ENCODE data around the gene ADAMTS10. TPM values are rescaled to one million over a fixed set of nuclear protein-coding genes. Genes with fewer than 3 reads are reported as not detected.
"Not testable (repeated sequence)": the region's sequence is repeated elsewhere in the genome, so short reads cannot be mapped to it uniquely, and the experiment has no call there.

The ADAMTS10 gene
- total RNA-seq, 1 donor from 2014 or later: 19.0 TPM

DNA sequence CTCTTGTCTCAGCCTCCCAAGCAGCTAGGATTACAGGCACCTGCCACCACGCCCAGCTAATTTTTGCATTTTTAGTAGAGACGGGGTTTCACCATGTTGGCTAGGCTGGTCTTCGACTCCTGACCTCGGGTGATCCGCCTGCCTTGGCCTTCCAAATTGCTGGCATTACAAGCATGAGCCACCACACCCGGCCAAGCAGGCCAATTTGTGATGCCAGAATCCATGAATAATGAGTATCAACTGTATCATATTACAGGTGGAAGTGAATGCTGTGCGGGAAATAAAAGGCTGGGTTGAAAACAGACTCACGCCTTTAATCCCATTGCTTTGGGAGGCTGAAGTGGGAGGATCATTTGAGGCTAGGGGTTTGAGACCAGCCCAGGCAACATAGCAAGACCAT lies 16.3 kb upstream of the ADAMTS10 start:
- DNase-seq (ENCODE audit: low spot score): no peak

DNA sequence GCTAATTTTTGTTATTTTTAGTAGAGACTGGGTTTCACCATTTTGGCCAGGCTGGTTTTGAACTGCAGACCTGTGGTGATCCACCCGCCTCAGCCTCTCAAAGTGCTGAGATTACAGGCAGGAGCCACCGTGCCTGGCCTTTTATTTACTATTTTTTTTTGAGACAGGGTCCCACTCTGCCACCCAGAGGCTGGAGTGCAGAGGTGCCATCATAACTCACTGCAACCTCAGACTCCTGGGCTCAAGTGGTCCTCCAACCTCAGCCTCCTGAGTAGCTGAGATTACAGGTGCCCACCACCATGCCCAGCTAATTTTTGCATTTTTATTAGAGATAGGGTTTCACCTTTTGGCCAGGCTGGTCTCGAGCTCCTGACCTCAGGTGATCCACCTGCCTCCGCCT lies 12.4 kb upstream of the ADAMTS10 start:
- DNase-seq (ENCODE audit: low spot score): not testable (repeated sequence)

DNA sequence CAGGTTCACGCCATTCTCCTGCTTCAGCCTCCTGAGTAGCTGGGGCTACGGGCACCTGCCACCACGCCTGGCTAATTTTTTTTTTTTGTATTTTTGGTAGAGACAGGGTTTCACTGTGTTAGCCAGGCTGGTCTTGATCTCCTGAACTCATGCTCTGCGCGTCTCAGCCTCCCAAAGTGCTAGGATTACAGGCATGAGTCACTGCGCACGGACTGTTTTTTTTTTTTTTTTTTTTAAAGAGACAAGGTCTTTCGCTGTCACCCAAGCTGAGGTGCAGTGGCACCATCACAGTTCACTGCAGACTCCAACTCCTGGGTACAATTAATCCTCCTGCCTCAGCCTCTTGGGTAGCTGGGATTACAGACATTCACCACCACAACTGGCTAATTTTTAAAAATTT lies 8.2 kb upstream of the ADAMTS10 start:
- DNase-seq (ENCODE audit: low spot score): no peak

DNA sequence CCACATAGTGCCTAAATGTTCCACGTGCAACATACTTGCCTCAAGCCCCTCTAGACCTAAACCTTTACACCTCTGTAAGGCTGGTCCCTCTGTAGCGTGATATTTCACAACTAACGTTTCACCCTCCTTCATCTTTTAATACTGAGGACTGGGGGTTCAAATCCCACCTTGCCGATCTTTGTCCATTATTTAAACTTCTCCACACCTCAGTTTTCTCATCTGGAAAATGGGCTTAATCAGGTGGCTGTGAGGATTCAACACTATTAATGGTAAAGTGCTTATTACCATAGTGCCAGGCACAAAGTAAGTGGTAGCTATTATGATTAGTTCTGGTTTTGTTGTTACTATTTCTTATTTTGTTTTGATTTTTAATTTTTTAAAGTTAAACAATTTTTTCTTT lies 7.5 kb upstream of the ADAMTS10 start:
- no peak for DNase-seq (ENCODE audit: low spot score)

DNA sequence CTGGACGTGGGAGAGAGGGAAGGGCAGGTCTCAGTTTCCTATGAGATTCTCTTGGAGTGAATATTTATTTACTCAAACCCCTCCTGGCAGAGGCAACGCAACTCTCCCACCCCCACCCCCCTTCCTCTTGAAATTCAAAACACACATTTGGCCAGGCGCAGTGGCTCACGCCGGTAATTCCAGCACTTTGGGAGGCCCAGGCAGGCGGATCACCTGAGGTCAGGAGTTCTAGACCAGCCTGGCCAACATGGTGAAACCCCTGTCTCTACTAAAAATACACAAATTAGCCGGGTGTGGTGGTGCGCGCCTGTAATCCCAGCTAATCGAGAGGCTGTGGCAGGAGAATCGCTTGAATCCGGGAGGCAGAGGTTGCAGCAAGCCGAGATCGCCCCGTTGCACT lies 6.8 kb upstream of the ADAMTS10 start:
- DNase-seq (ENCODE audit: low spot score): not testable (repeated sequence)

DNA sequence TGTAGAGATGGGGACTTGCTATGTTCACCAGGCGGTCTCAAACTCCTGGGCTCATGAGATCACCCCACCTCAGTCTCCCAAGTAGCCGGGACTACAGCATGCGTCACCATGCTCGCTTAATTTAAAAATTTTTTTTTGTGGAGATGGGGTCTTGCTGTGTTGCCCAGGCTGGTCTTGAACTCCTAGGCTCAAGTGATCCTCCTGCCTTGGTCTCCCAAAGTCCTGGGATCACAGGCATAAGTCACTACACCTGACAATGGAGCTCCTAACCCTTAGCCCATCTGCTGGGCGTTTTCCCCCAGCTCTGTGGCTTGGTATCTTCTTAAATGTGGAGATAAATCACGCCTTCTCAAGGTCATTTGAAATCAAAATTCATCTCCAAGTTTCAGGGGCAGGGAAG lies 6.3 kb upstream of the ADAMTS10 start:
- DNase-seq (ENCODE audit: low spot score): no peak

DNA sequence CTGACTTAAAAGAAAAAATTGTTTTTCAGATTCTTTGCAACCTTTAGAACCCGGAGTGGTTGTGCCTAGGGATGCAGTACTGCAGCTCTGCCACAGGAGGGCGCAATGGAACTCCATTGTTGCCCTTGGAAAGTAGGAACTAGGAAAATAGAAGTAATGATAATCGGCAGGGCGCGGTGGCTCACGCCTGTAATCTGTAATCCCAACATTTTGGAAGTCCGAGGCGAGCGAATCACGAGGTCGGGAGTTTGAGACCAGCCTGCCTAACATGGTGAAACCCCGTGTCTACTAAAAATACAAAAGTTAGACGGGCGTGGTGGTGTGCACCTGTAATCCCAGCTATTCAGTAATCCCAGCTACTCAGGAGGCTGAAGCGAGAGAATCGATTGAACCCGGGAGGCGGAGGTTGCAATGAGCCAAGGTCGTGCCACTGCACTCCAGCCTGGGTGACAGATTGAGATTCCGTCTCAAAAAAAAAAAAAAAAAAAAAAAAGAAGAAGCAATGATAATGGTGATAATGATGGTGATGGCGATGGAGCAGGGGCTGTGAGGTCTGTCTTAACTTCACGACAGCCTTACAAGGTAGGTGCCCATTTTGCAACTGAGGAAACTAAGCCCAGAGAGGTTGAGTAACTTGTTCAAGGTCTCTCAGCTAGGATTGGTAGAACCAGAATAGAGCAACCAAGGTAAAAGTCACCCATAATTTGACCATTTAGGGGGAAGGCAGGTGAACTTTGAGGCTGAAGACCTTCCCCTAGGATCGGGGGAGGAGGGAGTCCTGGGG lies 5.5 kb upstream of the ADAMTS10 start:
- no peak for DNase-seq (ENCODE audit: low spot score)

DNA sequence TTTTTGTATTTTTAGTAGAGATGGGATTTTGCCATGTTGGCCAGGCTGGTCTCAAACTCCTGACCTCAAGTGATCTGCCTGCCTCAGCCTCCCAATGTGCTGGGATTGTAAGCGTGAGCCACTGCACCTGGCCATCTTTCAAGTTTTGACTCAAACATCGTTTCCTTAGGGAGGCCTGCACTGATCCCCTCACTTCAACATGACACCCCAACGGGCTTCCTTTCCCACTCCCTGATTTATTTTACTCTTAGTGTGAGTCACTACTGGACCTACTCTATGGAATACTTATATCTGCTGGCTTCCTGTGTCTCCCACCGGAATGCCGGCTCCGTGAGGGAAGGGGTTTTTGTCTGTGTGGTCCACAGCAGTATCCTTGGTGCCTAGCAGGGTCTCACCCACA lies 4.5 kb upstream of the ADAMTS10 start:
- DNase-seq (ENCODE audit: low spot score): no peak

DNA sequence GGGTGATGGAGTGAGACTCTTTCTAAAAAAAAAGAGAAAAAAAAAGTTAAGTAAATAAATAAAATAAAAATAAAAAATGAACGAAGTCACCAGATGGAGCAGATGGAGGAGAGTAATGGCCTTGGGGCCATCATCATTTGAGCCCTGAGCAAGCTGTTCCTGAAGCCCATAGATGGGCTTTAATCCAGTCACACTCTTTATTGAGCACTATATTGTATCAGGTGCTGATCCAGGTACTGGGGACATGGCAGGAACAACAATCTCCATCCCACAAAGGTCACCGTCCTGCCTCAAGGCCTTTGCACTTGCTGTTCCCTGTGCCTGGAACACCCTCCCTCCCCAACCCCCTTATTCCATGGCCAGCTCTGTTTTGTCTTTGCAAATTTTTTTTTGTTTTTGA lies 3.9 kb upstream of the ADAMTS10 start:
- DNase-seq (ENCODE audit: low spot score): no peak

DNA sequence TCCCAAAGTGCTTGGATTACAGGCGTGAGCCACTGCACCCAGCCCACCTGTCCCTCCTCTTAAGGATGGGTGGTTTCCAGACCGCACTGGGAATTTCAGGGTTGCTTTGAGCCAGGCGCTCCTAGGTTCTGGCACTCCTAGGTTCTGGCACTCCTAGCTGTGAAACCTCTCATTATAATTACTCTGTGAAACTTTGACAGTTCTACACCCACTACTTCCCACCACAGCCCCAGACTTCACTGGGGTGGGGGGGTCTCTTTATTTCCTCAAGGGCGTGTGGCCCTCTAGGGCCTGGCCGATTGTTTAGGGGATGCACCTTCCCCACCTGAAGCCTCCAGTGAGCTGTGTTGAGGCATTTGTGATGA lies 2.3 kb upstream of the ADAMTS10 start:
- no peak for DNase-seq (ENCODE audit: low spot score)

DNA sequence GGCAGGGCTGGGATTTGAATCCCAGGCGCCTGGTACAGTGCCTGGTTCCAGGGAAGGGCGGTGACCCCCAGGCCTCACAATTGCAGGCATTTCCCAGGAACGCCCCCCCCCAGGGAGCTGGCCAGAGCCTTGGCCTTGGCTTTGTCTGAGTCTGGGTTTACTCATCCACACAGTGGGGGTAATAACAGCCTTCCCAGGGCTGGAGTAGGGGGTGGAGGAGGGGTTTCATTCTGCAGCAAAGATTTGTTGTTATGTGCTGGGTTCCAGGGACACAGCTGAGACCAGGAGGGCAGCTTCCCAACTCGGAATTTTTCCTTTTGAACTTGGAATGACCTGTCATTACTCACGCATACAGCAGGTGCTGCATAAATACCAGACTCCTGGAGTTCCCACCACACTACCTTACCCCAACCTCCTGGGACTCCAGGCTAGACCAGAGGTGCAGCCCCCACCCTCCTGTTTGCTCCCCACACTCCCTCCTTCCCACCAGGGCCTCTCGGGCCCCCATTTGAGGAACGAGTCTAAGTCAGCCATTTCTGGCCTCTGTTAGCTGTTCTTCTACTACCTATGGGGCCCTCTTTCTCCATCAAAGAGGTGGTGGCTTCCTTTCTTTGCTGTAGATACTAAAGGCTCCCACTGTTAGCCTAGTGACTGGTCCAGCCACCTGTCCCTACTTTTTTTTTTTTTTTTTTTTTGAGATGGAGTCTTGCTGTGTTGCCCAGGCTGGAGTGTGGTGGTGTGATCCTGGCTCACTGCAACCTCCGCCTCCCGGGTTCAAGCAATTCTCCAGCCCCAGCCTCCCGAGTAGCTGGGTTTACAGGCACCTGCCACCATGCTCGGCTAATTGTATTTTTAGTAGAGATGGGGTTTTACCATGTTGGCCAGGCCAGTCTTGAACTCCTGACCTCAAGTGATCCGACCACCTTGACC lies 1.6 kb upstream of the ADAMTS10 start:
- DNase-seq (ENCODE audit: low spot score): no peak

DNA sequence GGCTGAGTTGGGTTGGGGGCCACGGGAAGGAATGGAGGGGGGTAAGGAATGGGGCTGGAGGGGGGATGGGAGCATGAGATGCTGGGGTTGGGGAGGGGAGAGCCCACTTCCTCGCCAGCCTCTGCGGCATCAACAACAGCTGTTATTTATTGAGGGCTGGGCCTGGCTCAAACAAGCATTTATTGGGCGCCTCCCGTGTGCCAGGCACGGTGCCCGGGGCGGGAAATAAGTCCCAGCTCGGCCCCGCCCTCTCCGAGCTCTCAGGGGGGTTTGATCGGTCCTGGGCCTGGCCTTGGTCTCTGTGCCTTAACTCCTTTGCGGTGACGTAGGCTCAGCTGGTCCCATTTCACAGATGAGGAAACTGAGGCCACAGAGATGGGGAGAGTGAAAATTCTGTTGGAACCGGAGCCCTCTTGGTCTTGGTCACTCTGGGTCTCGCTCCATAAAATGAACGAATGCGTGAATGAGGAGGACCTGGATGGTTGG lies 919 bp upstream of the ADAMTS10 start:
- DNase-seq (ENCODE audit: low spot score): no peak

DNA sequence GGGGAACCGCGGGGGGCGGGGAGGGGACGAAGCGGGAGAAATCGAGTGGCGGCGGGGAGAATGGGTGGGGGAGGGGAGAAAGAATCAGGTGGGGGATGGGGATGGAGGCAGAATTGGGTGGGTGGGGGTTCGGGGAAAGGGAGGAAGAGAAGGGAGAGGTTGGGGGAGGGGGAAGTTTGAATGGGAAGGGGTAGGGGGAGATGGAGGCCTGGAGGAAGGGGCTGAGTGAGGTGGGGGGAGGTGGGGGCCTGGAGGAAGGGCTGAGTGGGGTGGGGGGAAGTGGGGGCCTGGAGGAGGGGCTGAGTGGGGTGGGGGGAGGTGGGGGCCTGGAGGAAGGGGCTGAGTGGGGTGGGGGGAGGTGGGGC lies 403 bp upstream of the ADAMTS10 start:
- no peak for DNase-seq (ENCODE audit: low spot score)

DNA sequence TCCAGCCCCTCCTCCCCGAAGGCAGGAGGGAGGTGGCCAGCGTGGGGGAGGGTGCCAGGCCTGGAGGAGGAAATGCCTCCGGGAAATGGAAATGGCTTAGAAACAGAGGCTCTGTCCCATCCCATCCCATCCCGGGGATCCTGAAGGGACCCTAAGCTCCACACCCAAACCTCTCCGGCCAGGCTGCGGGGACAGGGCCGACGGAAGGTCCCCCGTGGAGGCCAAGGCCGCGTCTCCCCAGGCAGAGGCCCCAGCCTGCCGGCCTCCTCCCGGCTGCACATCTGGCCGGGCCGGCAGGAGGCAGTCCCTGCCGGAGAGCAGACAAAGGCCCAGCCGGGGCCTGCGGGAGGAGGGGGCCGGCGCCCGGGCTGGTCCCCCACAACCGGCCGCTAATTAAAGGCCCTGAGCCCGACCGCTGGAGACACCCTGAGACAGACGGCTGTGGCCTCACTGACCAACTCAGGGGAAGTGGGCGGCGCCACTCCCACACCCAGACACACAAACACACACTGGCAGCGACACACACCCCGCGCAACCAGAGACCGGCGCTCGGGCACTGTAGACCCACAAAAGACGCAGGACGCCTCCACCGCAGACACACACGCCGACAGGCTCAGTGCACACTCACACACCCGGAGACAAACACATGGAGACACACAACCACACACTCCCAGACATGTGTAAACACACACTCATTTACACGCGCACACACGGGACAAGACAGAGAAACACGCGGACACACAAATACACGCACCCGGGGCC lies 1.1 kb downstream of the ADAMTS10 start:
- DNase-seq (ENCODE audit: low spot score): no peak

DNA sequence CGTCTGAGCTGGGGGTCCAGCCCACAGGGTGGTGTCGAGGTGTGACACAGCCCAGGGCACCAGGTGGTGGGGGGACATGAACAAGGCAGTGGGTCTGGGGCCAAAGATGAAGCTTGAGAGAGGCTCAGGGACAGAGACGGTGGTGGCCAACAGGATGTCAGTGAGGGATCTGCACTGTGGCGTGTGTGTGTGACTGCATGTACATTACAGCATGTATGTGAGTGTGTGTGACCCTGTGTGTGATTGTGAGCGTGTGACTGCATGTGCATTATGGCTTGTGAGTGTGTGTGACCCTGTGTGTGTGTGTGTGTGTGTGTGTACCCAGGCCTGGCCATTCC lies 1.6 kb downstream of the ADAMTS10 start:
- no peak for DNase-seq (ENCODE audit: low spot score)

DNA sequence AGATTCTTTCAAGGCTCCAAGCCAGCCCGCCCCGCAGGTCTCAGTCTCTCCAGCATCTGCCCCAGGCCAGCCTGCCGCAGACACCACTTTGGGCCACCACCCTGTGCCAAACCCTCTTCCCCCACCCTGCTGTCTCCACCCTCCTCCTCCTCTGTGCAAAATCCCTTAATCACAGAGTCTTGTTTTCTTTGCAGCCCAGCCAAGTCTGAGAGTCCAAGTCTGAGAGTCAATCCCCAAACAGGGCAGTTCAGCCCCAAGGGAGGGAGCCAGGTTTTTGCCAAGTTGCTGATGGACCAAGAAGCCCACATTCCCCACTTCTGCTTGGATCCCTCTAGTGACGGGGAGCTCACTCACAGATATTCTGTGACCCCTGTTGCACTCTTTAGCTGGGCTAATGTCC lies 3.1 kb downstream of the ADAMTS10 start:
- DNase-seq (ENCODE audit: low spot score): no peak

DNA sequence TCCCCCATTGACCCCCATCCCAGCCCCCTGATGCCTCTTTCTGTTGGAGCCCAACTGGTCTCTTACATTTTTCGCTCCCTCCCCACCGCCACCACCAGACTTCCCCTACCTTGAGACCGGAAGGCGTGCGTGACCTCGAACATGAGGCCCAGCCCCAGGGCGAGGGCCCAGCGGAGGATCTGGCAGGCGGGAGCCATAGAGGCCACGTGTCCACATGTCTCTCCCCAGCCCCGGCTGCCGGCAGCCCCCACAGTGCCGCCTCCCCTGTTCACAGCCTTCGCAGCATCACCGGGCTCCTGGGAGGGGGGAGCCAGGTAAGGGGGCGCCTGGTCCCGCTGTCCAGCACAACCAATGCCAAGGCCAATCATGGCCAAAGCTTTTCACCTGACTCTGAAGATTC lies 5.0 kb downstream of the ADAMTS10 start:
- no peak for DNase-seq (ENCODE audit: low spot score)

DNA sequence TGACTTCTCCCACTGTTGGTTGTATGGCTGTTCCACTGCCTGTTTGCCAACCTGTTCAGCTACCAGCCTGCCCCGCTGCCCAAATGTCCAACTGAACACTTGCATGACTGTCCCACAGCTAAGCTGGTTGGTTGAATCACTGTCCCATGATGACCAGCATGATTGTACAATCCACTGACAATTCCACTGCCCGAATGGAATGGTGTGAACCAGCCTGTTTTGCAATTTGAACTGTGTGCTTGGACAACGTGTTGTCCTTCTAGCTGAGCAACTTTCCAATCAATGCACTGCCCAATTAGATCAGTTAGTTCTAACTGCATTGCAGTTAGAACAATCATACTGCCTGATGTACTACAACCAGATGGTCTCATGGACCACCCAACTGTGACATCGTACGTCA lies 8.7 kb downstream of the ADAMTS10 start:
- DNase-seq (ENCODE audit: low spot score): no peak

DNA sequence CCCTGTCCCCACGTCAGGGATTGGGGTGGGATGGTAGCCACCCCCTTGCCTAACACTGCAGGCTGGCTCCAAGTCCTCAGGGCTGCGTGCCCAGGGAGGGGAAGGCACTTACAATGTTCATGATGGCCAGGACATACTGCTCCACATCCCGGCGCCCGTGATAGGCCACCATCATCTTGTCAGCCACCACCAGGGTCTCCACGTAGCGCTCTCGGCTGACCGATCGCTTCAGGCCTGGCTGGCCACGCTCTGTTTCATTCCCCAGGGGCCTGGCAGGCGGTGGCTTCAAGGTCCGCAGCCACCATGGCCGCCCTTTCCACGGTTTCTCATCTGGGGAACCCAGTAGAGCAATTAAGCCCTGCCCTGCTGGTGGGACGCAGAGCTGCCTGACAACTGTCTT lies 9.7 kb downstream of the ADAMTS10 start:
- no peak for DNase-seq (ENCODE audit: low spot score)

DNA sequence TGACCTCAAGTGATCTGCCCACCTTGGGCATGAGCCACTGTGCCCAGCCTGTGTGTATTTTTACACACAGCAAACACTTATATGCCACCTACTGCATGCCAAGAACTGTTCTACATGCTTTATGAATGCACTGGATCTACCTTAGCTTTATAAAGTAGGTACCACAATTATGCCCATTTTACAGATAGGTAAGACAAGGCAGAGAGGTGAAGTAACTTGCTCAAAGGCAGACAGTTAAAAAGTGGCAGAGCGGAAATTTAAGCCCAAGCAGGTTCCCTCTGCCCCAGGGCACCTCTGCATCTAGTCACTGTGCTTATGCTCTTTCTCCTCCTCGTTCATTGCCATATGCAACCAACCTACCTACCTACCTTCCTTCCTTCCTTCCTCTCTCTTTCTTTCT lies 10.5 kb downstream of the ADAMTS10 start:
- no peak for DNase-seq (ENCODE audit: low spot score)

DNA sequence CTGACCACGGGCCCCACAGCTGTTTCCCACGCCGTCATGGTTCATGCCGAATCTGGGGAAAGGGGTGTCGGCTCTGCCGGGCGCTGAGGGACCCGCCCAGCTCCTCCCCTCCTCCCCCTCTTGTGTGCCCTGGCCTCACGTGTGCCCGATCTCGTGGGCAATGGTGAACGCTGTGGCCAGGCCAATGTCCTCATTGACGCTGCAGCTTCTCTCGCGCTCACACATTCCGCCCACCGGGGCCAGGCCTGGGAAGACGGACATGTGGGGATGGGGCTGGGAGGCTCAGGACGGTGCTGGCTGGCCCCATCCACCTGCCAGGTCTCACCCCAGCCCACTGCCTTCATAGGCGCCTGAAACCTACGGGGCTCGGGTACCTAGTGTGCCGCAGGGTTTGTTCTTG lies 14.3 kb downstream of the ADAMTS10 start:
- no peak for DNase-seq (ENCODE audit: low spot score)

DNA sequence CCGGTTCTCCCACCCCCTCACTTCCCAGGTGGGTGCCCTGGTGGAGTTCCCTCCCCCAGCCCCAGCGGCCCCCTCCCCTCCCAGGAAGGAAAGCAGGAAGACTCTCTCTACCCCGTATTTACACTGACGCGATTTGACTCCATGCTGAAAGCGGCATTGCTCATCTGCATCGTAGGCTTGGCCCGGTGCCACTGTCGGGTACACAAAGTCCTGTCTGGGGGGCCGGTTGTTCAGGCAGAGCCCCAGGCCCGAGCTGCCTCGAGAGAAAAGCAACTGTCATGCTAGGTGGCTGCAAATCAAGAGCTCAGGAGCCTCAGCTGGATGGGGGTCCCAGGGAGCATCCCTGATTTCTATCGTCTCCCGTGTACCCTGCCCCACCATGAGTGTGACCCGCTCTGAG lies 14.9 kb downstream of the ADAMTS10 start:
- DNase-seq (ENCODE audit: low spot score): no peak

DNA sequence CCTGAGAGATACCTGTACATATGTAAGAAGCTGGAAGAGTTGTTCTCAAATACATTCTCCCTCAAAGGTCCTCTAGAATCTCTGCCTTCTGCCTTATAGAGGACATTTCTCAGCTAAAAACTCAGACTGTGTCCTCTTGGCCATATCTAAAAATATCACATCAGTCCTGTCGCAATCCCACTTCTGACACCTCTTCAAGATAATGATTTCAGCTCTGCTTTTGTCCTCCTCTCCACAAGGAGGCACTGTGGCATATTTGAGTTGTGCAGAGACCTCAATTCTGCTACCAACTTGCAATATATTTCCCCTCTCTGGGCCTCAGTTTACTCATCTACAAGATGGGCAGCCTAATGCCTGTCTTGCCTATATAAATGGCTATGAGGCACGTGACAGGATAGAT lies 16.6 kb downstream of the ADAMTS10 start:
- no peak for DNase-seq (ENCODE audit: low spot score)
